ENCODE measurements around the gene ANK3.

ANK3 gene

GRCh38 chr10:60413306-60414012, 23.8 kb upstream of the ANK3 start:
- no peak for DNase-seq

- no peak for DNase-seq
These were observed 21.3 kb upstream of the ANK3 start for GRCh38 chr10:60410970-60411369.

GRCh38 chr10:60409202-60409601, 19.5 kb upstream of the ANK3 start:
- no peak for DNase-seq

GRCh38 chr10:60406182-60406581, 16.5 kb upstream of the ANK3 start:
- no peak for DNase-seq

- no peak for DNase-seq
These were observed 15.5 kb upstream of the ANK3 start for GRCh38 chr10:60405172-60405571.

- no peak for DNase-seq
These were observed 13.6 kb upstream of the ANK3 start for GRCh38 chr10:60403168-60403873.

- DNase-seq: no peak
These were observed 10.7 kb upstream of the ANK3 start for GRCh38 chr10:60400366-60400765.

- DNase-seq: no peak
These were observed 9.7 kb upstream of the ANK3 start for GRCh38 chr10:60399328-60399727.

GRCh38 chr10:60397792-60398191, 8.1 kb upstream of the ANK3 start:
- no peak for DNase-seq

GRCh38 chr10:60396766-60397165, 7.1 kb upstream of the ANK3 start:
- no peak for DNase-seq

- no peak for DNase-seq
These were observed 6.0 kb upstream of the ANK3 start for GRCh38 chr10:60395711-60396110.

GRCh38 chr10:60394446-60394845, 4.8 kb upstream of the ANK3 start:
- no peak for DNase-seq

- no peak for DNase-seq
These were observed 550 bp upstream of the ANK3 start for GRCh38 chr10:60390224-60390626.

- DNase-seq: no peak
These were observed 870 bp downstream of the ANK3 start for GRCh38 chr10:60388709-60389301.

- no peak for DNase-seq
These were observed 1.5 kb downstream of the ANK3 start for GRCh38 chr10:60388116-60388625.

GRCh38 chr10:60387531-60387930, 2.1 kb downstream of the ANK3 start:
- DNase-seq: no peak

GRCh38 chr10:60385399-60385738, 4.3 kb downstream of the ANK3 start:
- no peak for DNase-seq

- DNase-seq: no peak
These were observed 4.8 kb downstream of the ANK3 start for GRCh38 chr10:60384708-60385398.

- no peak for DNase-seq
These were observed 5.7 kb downstream of the ANK3 start for GRCh38 chr10:60384011-60384410.

GRCh38 chr10:60382946-60383681, 6.6 kb downstream of the ANK3 start:
- DNase-seq: no peak

GRCh38 chr10:60380781-60381180, 8.9 kb downstream of the ANK3 start:
- no peak for DNase-seq

GRCh38 chr10:60377955-60378354, 11.7 kb downstream of the ANK3 start:
- DNase-seq: no peak

- no peak for DNase-seq
These were observed 12.7 kb downstream of the ANK3 start for GRCh38 chr10:60377042-60377352.

Data from NCI-H1417 treated with DMSO at 0.1 percent for 48 hours (cell line).